T-cell (primary cell): ENCODE data around the gene DBH. TPM values are rescaled to one million over a fixed set of nuclear protein-coding genes. Genes with fewer than 3 reads are reported as not detected.

Experiments used
- ATAC-seq, 4 experiments: fragments of 200-7000 bp in 3 of 4; fragments of 150-1000 bp in 1 of 4; cut with Tn5 transposase; replicated peaks in 1 of 4; 1 replicate in 3 of 4; 2 replicates in 1 of 4; pipeline ENCODE4 v1.10.0; 2021; ENCODE audit warnings: moderate library complexity in 3 of 4, mild to moderate bottlenecking in 2 of 4, moderate number of reproducible peaks in 1 of 4
- CTCF ChIA-PET, 2 donors: fragments of 300-600 bp; sonication (Branson Sonifier 250); formaldehyde crosslinking; loops; one replicate each; lab custom pipeline; 2022; ENCODE audit warnings: antibody characterized with exemption in 2 of 2; lab: Charles Lee
- POLR2A ChIA-PET, 2 donors: fragments of 300-600 bp; sonication (Branson Sonifier 250); formaldehyde crosslinking; loops; one replicate each; lab custom pipeline; 2022; ENCODE audit warnings: antibody characterized with exemption in 2 of 2; lab: Charles Lee
- DNase-seq, 35 experiments: peaks; one replicate each; pipeline versions ENCODE4 v3.0.0 to v3.0.0-alpha.2; 2013 to 2023
- H3K27ac ChIP-seq: one replicate; pipeline ENCODE4 v1.5.1; 2013; ENCODE audit warnings: low read length
- H3K27me3 ChIP-seq, 2 experiments: replicated peaks in 1 of 2; 1 replicate in 1 of 2; 2 replicates in 1 of 2; pipeline versions ENCODE4 v1.6.1 to v1.7.0; 2013; ENCODE audit warnings: low read length in 1 of 2, mixed read lengths in 1 of 2; ENCODE audit not compliant: control insufficient read depth in 2 of 2, insufficient read depth in 2 of 2; ENCODE audit errors: extremely low read depth in 1 of 2
- H3K36me3 ChIP-seq, 2 donors: 1 replicate in 1 of 2; 2 replicates in 1 of 2; pipeline versions ENCODE4 v1.6.1 to v1.7.0; 2013; ENCODE audit warnings: low read length in 1 of 2; ENCODE audit not compliant: control insufficient read depth in 2 of 2, insufficient read depth in 1 of 2; ENCODE audit errors: extremely low read depth in 1 of 2
- H3K4me1 ChIP-seq, 2 experiments: 1 replicate in 1 of 2; 2 replicates in 1 of 2; pipeline versions ENCODE4 v1.6.1 to v1.7.0; 2013; ENCODE audit warnings: low read length in 2 of 2, mixed read lengths in 1 of 2; ENCODE audit not compliant: insufficient read depth in 2 of 2, control insufficient read depth in 1 of 2; ENCODE audit errors: extremely low read depth in 1 of 2
- H3K4me3 ChIP-seq, 2 donors: 1 replicate in 1 of 2; 2 replicates in 1 of 2; pipeline versions ENCODE4 v1.5.1 to v1.7.0; 2013; ENCODE audit warnings: mild to moderate bottlenecking in 2 of 2, low read length in 1 of 2, moderate library complexity in 1 of 2; ENCODE audit not compliant: control insufficient read depth in 1 of 2; ENCODE audit errors: extremely low read depth in 1 of 2
- H3K9me3 ChIP-seq: 2 replicates; pipeline ENCODE4 v1.7.0; 2013
- H3K27ac Mint-ChIP-seq, 2 donors: one replicate each; pipeline ENCODE4 v1.8.0; 2020 to 2021; ENCODE audit warnings: mild to moderate bottlenecking in 2 of 2, mixed read lengths in 2 of 2
- H3K27me3 Mint-ChIP-seq, 2 donors: one replicate each; pipeline ENCODE4 v1.8.0; 2021 to 2022; ENCODE audit warnings: mixed read lengths in 2 of 2
- H3K36me3 Mint-ChIP-seq: one replicate; pipeline ENCODE4 v1.8.0; 2021; ENCODE audit warnings: mixed read lengths
- H3K4me1 Mint-ChIP-seq, 3 donors: one replicate each; pipeline ENCODE4 v1.8.0; 2020 to 2022; ENCODE audit warnings: mixed read lengths in 3 of 3, mild to moderate bottlenecking in 1 of 3
- H3K4me3 Mint-ChIP-seq, 3 donors: one replicate each; pipeline ENCODE4 v1.8.0; 2020 to 2022; ENCODE audit warnings: mild to moderate bottlenecking in 3 of 3, mixed read lengths in 3 of 3, moderate library complexity in 3 of 3
- H3K9me3 Mint-ChIP-seq, 3 donors: one replicate each; pipeline ENCODE4 v1.8.0; 2020 to 2022; ENCODE audit warnings: mixed read lengths in 3 of 3
- WGBS: methylation state at CpG from one replicate; pipeline ENCODE4 v1.1.5; 2013; ENCODE audit warnings: missing lambda C conversion rate; ENCODE audit not compliant: insufficient coverage; 5-methylcytosine and 5-hydroxymethylcytosine counted together
- total RNA-seq, 35 experiments: library from RNA in 6 of 35; stranded (reverse) in 6 of 35; fragments of 120-200 nt in 1 of 35; gene quantifications; one replicate each; pipeline versions ENCODE4 v1.2.1 to v1.2.4 and lab custom pipeline; 2013 to 2026

The DBH gene
- total RNA-seq, 5 donors from 2014 or later (not counting 1 experiment from before 2014, with no cell fraction given): 0.26 to 0.82 (median 0.32) TPM

GRCh38 chr9:133693703-133694529 is 57.8 kb downstream of the DBH start:
- H3K27ac ChIP-seq: no peak overlapping the region
- peaks cover 8 to 19% of the 10 kb centered on the region in 2 experiments for H3K4me1 ChIP-seq
- 90% methylated on average over 26 of the region's 32 CpGs for WGBS
- DNase-seq (no peak), ATAC-seq (no peak)
- peaks cover 15% of the 10 kb centered on the region for H3K36me3 Mint-ChIP-seq
- H3K4me3 ChIP-seq: no peak overlapping the region
- H3K4me3 Mint-ChIP-seq: no peak overlapping the region
- no peaks in the 10 kb centered on the region for H3K9me3 ChIP-seq
- H3K4me1 Mint-ChIP-seq: peaks cover 23 to 33% (median 31%) of the 10 kb centered on the region in 3 donors
- CTCF ChIA-PET: no interaction called here
- peaks cover 22 to 23% of the 10 kb centered on the region in 2 donors for H3K36me3 ChIP-seq
- peaks cover 0 to 3% (median 0%) of the 10 kb centered on the region in 3 donors for H3K9me3 Mint-ChIP-seq
- no peaks in the 10 kb centered on the region for H3K27me3 Mint-ChIP-seq
- POLR2A ChIA-PET: no interaction called here
- H3K27ac Mint-ChIP-seq: no peak overlapping the region
- no peaks in the 10 kb centered on the region for H3K27me3 ChIP-seq

- no peaks in the 10 kb centered on the region for H3K27me3 ChIP-seq
- no peak for DNase-seq
- peaks cover 22 to 23% of the 10 kb centered on the region in 2 donors for H3K36me3 ChIP-seq
- Mint-ChIP-seq H3K4me1 (peaks cover 28 to 35% (median 35%) of the 10 kb centered on the region in 3 donors), H3K4me3 (no peak overlapping the region), H3K36me3 (peaks cover 15% of the 10 kb centered on the region), H3K27me3 (no peaks in the 10 kb centered on the region), H3K27ac (peak overlapping the region; percentile 5 to 41), H3K9me3 (peaks cover 0 to 3% (median 0%) of the 10 kb centered on the region in 3 donors)
- ChIA-PET CTCF (no interaction called here), POLR2A (no interaction called here)
- no peak for ATAC-seq
- peaks cover 14 to 23% of the 10 kb centered on the region in 2 experiments for H3K4me1 ChIP-seq
- no peak overlapping the region for H3K27ac ChIP-seq
- no CpG with 5 or more reads among the region's 3 CpGs for WGBS
- H3K4me3 ChIP-seq: no peak overlapping the region
- H3K9me3 ChIP-seq: no peaks in the 10 kb centered on the region
Measured at GRCh38 chr9:133694686-133695085, 58.5 kb downstream of the DBH start.

GRCh38 chr9:133696071-133696472 is 59.9 kb downstream of the DBH start:
- DNase-seq (no peak), ATAC-seq (no peak)
- POLR2A ChIA-PET: no interaction called here
- WGBS: 89% methylated on average over 11 of the region's 12 CpGs
- Mint-ChIP-seq H3K36me3 (peaks cover 15% of the 10 kb centered on the region), H3K9me3 (peaks cover 0 to 3% (median 0%) of the 10 kb centered on the region in 3 donors), H3K27ac (no peak overlapping the region), H3K4me1 (peaks cover 38 to 46% (median 46%) of the 10 kb centered on the region in 3 donors), H3K27me3 (no peaks in the 10 kb centered on the region), H3K4me3 (no peak overlapping the region)
- Histone ChIP-seq H3K36me3 (peaks cover 14 to 15% of the 10 kb centered on the region in 2 donors), H3K4me3 (no peak overlapping the region), H3K4me1 (peaks cover 27 to 30% of the 10 kb centered on the region in 2 experiments), H3K27ac (no peak overlapping the region), H3K9me3 (no peaks in the 10 kb centered on the region), H3K27me3 (no peaks in the 10 kb centered on the region)
- CTCF ChIA-PET: no interaction called here

GRCh38 chr9:133699546-133699945 is 63.4 kb downstream of the DBH start:
- ChIA-PET POLR2A (no interaction called here), CTCF (no interaction called here)
- peaks cover 0 to 4% of the 10 kb centered on the region in 2 experiments for H3K27me3 ChIP-seq
- Mint-ChIP-seq H3K36me3 (peaks cover 4% of the 10 kb centered on the region), H3K27me3 (no peaks in the 10 kb centered on the region), H3K9me3 (peaks cover 0 to 3% (median 0%) of the 10 kb centered on the region in 3 donors), H3K4me3 (peak overlapping the region in 2 of 3 donors; percentile 25 to 85), H3K4me1 (peaks cover 53 to 65% (median 55%) of the 10 kb centered on the region in 3 donors), H3K27ac (peak overlapping the region; percentile 57 to 82)
- WGBS: no CpG with 5 or more reads among the region's 6 CpGs
- H3K4me1 ChIP-seq: peaks cover 53 to 58% of the 10 kb centered on the region in 2 experiments
- ATAC-seq (no peak), DNase-seq (no peak)
- H3K9me3 ChIP-seq: no peaks in the 10 kb centered on the region
- H3K36me3 ChIP-seq: peaks cover 0 to 3% of the 10 kb centered on the region in 2 donors
- no peak overlapping the region for H3K27ac ChIP-seq
- H3K4me3 ChIP-seq: no peak overlapping the region

GRCh38 chr9:133700819-133701320 is 64.7 kb downstream of the DBH start:
- POLR2A ChIA-PET: interaction anchor here (1.0 to 1.9 kb wide), 4 partner anchors 17 to 24 kb away, joined by 3 to 8 read pairs (median 6); no protein-coding TSS in a partner anchor

More at GRCh38 chr9:133700819-133701320, 64.7 kb downstream of the DBH start:
- CTCF ChIA-PET: interaction anchor here in 1 of 2 donors (0.6 to 1.5 kb wide), 3 partner anchors 17 to 679 kb away, joined by 3 to 8 read pairs (median 7); no protein-coding TSS in a partner anchor
- Histone ChIP-seq H3K27me3 (peaks cover 0 to 4% of the 10 kb centered on the region in 2 experiments), H3K4me3 (peak overlapping the region; percentile 53 to 60), H3K36me3 (no peaks in the 10 kb centered on the region), H3K9me3 (no peaks in the 10 kb centered on the region), H3K27ac (peak overlapping the region; percentile 91), H3K4me1 (peaks cover 53 to 58% of the 10 kb centered on the region in 2 experiments)
- peak overlapping the region; percentile 81 to 89 (median 85) for H3K4me3 Mint-ChIP-seq
- H3K27ac Mint-ChIP-seq: peak overlapping the region; percentile 99
- peaks cover 54 to 67% (median 59%) of the 10 kb centered on the region in 3 donors for H3K4me1 Mint-ChIP-seq
- DNase-seq: peak in 2 of 35 experiments; percentile 12 to 41
- WGBS: 15% methylated on average over 4 of the region's 4 CpGs
- peaks cover 0 to 3% (median 0%) of the 10 kb centered on the region in 3 donors for H3K9me3 Mint-ChIP-seq
- H3K27me3 Mint-ChIP-seq: no peaks in the 10 kb centered on the region
- peak; percentile 6 to 13 (median 9) for ATAC-seq
- H3K36me3 Mint-ChIP-seq: no peaks in the 10 kb centered on the region
